ENCODE results near the gene MUC20.
"Not testable (repeated sequence)": the region's sequence is repeated elsewhere in the genome, so short reads cannot be mapped to it uniquely, and the experiment has no call there.

Gene MUC20

DNA sequence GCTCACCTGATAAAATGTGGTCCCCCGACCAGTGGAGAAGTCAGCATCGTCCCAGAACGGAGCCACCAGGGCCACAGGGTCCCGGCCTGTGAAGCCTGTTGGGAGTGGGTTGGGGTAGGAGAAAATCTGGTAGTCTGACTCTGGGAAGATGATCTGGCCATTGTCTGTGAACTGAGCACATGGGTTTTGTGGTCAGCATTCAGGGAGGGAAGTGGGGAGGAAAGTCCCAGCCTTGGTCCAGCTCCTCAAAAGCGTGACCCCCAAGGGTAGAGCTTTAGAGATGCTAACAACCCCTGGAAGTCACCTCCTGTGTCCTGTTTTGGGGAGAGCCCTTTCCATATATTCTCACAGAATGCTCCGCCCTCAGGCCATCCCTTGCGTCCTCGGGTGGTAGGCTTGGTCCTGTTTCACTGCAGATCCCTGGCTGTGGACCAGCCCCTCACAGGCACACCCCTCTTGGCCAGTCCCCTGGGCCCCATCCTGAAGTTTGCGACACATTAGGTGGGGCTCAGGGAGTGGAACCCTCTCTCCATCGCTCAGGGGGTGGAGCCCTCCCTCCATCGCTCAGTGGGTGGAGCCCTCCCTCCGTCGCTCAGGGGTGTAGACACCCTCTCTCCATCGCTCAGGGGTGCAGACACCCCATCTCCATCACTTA, 51.0 kb downstream of the MUC20 start:
- H3K4me3 ChIP-seq (ENCODE audit: low read length) = no peak overlapping the region
- no peak for TF ChIP-seq ZNF274 (IDR thresholded peaks at IDR 0.05; ENCODE audit: low read depth, low read length)

- no peak for TF ChIP-seq ZNF274 (IDR thresholded peaks at IDR 0.05; ENCODE audit: low read depth, low read length)
Observed at GRCh38 chr3:195773956-195774537, 53.3 kb downstream of the MUC20 start.

DNA sequence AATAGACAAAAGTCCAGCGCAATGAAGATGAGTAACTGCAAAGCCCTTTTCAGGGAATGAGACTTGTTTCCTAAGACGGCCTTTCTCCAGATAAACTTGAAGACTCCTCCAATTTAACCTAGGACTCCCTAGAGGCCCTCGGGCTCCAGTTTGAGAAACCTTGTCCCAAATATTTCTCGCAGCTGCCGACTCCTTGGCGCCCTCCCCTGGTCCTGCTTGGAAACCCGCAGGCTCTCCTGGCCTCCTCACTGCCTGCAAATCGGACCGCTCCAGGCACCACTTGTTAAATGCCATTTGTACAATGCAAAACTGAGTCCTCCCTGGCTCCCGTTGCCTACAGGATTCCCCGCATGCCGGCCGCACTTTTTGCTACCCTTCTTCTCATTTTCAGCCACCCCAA, 54.1 kb downstream of the MUC20 start:
- no peak for TF ChIP-seq ZNF274 (IDR thresholded peaks at IDR 0.05; ENCODE audit: low read depth, low read length)
- no peak overlapping the region for H3K4me3 ChIP-seq (ENCODE audit: low read length)

More at GRCh38 chr3:195773956-195774537, 53.3 kb downstream of the MUC20 start:
- no peak overlapping the region for H3K4me3 ChIP-seq (ENCODE audit: low read length)

DNA sequence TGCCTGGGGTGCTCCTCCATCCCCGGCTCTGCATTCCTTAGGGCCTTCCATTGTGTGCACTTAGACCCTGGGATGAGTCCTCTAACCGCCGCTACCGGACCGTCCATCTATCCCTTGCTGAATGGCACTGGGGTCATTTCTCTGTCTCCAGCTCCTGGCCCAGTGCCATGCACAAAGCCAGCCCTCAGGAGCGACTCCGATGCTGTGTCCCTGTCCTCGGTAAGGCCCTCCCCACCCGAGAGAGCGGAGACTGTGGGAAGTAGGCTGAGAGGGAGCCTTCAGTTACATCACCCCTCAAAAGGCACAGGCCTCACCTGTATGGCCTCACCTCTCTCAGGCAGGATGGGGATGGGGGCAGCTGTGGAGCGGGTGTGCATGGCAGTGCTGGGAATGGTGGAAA, 57.2 kb downstream of the MUC20 start:
- TF ChIP-seq ZNF274 (IDR thresholded peaks at IDR 0.05; ENCODE audit: low read depth, low read length) = no peak
- H3K4me3 ChIP-seq (ENCODE audit: low read length) = no peak overlapping the region

DNA sequence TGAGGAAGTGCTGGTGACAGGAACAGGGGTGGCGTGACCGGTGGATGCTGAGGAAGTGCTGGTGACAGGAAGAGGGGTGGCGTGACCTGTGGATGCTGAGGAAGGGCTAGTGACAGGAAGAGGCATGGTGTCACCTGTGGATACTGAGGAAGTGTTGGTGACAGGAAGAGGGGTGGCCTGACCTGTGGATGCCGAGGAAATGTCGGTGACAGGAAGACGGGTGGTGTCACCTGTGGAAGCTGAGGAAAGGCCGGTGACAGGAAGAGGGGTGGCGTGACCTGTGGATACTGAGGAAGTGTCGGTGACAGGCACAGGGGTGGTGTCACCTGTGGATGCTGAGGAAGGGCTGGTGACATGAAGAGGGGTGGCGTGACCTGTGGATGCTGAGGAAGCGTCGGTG, 60.5 kb downstream of the MUC20 start:
- not testable (repeated sequence) for H3K4me3 ChIP-seq (ENCODE audit: low read length)
